Suprapubic skin (tissue), 3 donors: ENCODE measurements around the gene MED20.

Experiments used
- POLR2AphosphoS5 ChIP-seq, 3 donors: sonication (generic); formaldehyde crosslinking; IDR thresholded peaks; one replicate each; pipeline ENCODE4 v1.6.1; 2017; ENCODE audit warnings: antibody characterized with exemption in 3 of 3
- TF ChIP-seq, protein P1 (sequence below), 2 donors: fragments of 200-600 bp in 1 of 2; fragments of 450-650 bp in 1 of 2; sonication (generic) in 1 of 2; IDR thresholded peaks; one replicate each; pipeline ENCODE4 v1.5.1; 2016 to 2019; ENCODE audit warnings: antibody characterized with exemption in 2 of 2, mild to moderate bottlenecking in 1 of 2, moderate library complexity in 1 of 2

DNA sequence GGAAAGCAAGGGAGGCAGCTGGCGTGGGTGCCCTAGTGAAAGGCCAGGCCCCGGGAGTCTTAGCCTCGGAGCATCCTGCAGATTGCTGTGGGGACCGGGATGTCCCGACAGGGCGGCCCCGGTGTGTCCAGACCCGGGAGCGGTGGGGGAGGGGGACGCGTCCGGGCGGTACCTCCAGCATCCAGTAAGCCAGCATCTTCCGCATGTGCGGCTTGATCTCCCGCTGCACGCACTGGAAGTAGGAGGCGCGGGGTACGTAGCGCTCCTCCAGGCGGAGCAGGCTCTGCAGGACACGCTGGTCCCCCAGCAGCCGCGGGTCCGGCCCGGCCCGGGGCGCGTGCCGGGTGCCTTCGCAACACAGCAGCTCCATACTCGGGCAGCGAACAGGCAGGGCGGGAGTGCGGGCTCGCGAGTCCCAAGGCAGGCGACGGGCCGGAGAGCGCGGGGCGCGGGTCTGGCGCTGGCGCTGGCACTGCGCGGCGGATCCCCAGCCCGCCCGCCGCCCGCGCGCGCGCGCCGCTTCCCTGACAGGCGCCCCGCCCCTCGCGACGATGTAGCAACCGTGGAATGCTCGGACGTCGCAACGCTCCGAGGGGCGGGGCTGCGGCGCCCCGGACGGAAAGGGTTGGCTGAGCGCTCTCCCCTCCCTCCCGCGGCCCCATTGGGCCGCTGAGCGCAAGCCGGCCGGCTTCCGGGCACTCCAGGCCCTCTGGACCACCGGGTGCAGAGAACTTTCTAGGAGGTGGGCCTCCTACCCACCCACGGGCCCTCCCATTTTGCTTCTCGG is 20.5 kb upstream of the MED20 start, which contains the start of gene CCND3:
- TF ChIP-seq, protein P1, sequence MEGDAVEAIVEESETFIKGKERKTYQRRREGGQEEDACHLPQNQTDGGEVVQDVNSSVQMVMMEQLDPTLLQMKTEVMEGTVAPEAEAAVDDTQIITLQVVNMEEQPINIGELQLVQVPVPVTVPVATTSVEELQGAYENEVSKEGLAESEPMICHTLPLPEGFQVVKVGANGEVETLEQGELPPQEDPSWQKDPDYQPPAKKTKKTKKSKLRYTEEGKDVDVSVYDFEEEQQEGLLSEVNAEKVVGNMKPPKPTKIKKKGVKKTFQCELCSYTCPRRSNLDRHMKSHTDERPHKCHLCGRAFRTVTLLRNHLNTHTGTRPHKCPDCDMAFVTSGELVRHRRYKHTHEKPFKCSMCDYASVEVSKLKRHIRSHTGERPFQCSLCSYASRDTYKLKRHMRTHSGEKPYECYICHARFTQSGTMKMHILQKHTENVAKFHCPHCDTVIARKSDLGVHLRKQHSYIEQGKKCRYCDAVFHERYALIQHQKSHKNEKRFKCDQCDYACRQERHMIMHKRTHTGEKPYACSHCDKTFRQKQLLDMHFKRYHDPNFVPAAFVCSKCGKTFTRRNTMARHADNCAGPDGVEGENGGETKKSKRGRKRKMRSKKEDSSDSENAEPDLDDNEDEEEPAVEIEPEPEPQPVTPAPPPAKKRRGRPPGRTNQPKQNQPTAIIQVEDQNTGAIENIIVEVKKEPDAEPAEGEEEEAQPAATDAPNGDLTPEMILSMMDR (IDR thresholded peaks at IDR 0.05) = no peak
- no peak for TF ChIP-seq POLR2AphosphoS5 (IDR thresholded peaks at IDR 0.05)
